ENCODE data around the gene NME7.

Gene NME7

GRCh38 chr1:169146576-169147214, 220.9 kb downstream of the NME7 start:
- TF ChIP-seq JUND (IDR thresholded peaks at IDR 0.05; ENCODE audit: low read depth) = no peak
- DNase-seq (ENCODE audit: low read depth in 1 of 2, low spot score in 1 of 2) = no peak
- in situ Hi-C loops (cut with HindIII; ENCODE audit: low pct_unique_long_range_greater_than_20kb, low sequenced_read_pairs) = no loop called here

GRCh38 chr1:169144941-169145626, 222.5 kb downstream of the NME7 start:
- DNase-seq (ENCODE audit: low read depth in 1 of 2, low spot score in 1 of 2) = no peak
- in situ Hi-C loops (cut with HindIII; ENCODE audit: low pct_unique_long_range_greater_than_20kb, low sequenced_read_pairs) = no loop called here
- TF ChIP-seq JUND (IDR thresholded peaks at IDR 0.05; ENCODE audit: low read depth) = no peak

DNA sequence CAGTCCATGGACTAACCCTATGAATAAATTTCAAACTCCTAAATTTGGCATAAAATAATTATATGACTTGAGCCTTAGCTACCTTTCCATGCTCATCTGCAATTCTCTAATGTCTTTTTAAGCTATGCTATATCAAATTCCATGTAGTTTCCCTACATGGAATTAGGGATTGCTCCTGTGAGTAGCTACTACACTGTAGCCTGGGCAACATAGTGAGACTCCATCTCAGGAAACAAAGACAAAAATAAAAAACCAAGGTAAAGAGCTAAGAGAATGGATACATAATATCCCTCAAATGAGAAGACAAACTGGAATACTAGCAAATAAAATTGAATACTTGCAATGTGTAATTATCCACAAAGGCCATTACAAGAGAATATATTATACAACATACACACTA, 223.6 kb downstream of the NME7 start:
- DNase-seq (ENCODE audit: low read depth in 1 of 2, low spot score in 1 of 2) = no peak
- no peak for TF ChIP-seq JUND (IDR thresholded peaks at IDR 0.05; ENCODE audit: low read depth)
- in situ Hi-C loops (cut with HindIII; ENCODE audit: low pct_unique_long_range_greater_than_20kb, low sequenced_read_pairs) = no loop called here

- no peak for DNase-seq (ENCODE audit: low read depth in 1 of 2, low spot score in 1 of 2)
- no peak for TF ChIP-seq JUND (IDR thresholded peaks at IDR 0.05; ENCODE audit: low read depth)
- in situ Hi-C loops (cut with HindIII; ENCODE audit: low pct_unique_long_range_greater_than_20kb, low sequenced_read_pairs) = no loop called here
Observed at GRCh38 chr1:169143346-169143745, 224.3 kb downstream of the NME7 start.

DNA sequence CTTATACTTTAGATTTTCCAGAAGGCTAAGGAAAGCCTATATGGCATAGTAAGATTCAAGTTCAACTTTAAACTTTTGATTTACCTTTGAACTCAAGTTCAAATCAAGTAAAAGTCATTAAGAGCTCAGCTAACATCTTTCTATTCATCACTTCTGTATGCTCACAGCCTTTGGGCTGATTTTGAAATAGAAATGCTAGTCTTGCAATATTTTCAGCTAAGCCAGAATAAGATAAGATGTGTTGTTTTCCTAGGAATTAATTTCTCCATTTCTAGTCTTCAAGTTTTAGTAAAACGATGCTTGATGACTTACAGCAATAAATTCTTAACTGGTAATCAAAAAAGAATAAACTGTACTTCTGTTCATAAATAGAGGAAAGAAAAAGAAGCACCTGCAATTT, 225.5 kb downstream of the NME7 start:
- in situ Hi-C loops (cut with HindIII; ENCODE audit: low pct_unique_long_range_greater_than_20kb, low sequenced_read_pairs) = no loop called here
- TF ChIP-seq JUND (IDR thresholded peaks at IDR 0.05; ENCODE audit: low read depth) = no peak
- DNase-seq (ENCODE audit: low read depth in 1 of 2, low spot score in 1 of 2) = no peak

GRCh38 chr1:169141356-169141755, 226.2 kb downstream of the NME7 start:
- in situ Hi-C loops (cut with HindIII; ENCODE audit: low pct_unique_long_range_greater_than_20kb, low sequenced_read_pairs) = no loop called here

DNA sequence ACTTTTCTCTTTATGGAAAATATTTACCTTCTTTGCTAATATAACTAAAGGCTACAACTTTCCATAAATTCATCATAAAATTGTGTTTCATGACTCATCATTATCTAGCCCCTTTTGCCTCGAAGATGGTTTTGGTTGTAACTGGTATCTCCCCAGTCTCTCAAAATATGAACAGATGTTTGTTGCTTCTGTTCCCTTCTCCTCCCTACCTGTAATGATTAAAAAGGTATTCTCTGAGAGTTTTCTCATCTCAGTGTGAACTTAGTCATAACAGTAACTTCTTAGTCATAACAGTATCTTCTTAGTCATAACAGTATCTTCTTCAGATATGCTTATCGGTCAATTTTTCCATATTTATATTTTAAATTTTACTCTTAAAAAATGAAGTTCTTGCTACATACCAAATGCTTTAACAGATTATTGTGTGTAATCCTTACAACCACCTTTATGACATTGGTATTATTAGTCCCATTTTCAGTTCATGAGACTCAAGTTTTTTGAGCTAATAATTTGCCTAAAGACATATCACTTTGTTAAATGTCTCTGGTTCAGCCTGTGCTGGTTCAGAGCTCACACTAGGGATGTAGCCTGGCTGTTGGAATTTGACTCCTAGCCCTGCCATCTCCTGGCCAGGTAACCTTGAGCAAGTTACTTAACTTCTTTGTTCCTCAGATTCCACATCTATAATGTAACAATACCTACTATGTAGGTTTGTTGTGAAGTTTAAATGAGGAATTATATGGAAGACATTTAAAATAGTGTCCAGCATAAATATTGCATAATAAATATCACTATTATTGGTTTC, 228.5 kb downstream of the NME7 start:
- DNase-seq (ENCODE audit: low read depth in 1 of 2, low spot score in 1 of 2) = no peak
- in situ Hi-C loops (cut with HindIII; ENCODE audit: low pct_unique_long_range_greater_than_20kb, low sequenced_read_pairs) = no loop called here

More at GRCh38 chr1:169141356-169141755, 226.2 kb downstream of the NME7 start:
- no peak for TF ChIP-seq JUND (IDR thresholded peaks at IDR 0.05; ENCODE audit: low read depth)
- no peak for DNase-seq (ENCODE audit: low read depth in 1 of 2, low spot score in 1 of 2)

DNA sequence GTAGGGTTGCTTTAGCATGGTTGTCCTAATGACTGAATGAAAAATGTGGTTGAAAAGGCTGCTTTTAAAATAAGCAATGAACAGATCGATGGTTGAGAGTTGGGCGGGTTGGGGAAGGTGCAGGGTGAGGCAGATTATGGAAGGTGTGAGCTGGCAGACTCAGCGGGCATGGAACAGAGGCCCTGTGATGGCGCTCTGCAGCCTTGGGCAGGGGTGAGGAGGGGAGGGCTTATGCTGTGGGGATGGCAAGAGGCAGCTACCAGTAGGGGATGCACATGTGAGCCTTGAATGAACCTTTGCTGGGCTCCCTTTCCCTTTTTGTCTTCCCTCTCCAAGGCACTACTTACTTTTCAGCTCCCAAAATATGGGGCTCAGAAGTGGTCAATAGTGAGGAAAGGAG, 230.2 kb downstream of the NME7 start:
- in situ Hi-C loops (cut with HindIII; ENCODE audit: low pct_unique_long_range_greater_than_20kb, low sequenced_read_pairs) = no loop called here
- no peak for DNase-seq (ENCODE audit: low read depth in 1 of 2, low spot score in 1 of 2)
- no peak for TF ChIP-seq JUND (IDR thresholded peaks at IDR 0.05; ENCODE audit: low read depth)

More for the DNA sequence above, 228.5 kb downstream of the NME7 start:
- no peak for TF ChIP-seq JUND (IDR thresholded peaks at IDR 0.05; ENCODE audit: low read depth)

DNA sequence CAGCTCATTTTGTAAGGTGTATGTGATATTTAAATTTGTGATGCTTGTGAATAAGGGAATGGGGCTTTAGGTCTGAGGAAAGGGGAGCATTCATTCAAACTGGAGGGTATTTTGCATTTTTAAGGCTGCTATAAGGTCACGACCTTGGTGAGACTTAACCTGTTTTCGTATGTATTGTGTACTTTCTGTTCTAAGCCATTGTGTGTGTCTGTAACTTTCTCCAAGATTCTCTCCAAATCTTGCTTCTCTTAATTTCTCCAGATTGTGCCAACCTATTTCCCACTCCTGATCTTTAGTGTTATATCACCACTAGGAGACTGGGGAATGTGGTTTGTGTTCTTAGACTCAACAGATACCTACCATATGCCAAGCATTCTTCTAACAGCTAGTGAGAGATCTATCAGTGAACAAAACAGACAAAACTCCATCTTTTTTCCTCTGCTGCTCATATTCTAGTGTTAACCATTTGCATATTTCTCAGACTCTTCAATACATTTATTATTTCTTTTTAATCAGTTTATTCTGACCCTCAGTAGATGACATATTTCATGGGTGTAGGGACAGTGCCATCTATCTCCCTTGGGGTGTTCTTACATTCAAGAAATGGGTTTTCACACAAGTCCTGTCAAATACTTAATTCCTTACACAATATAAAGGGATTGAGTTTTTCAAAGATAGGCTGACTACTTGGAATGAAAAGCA, 233.6 kb downstream of the NME7 start:
- TF ChIP-seq JUND (IDR thresholded peaks at IDR 0.05; ENCODE audit: low read depth) = no peak
- peak in 1 of 2 experiments; percentile 37 for DNase-seq (ENCODE audit: low read depth in 1 of 2, low spot score in 1 of 2)
- in situ Hi-C loops (cut with HindIII; ENCODE audit: low pct_unique_long_range_greater_than_20kb, low sequenced_read_pairs) = no loop called here

GRCh38 chr1:169133228-169133576, 234.4 kb downstream of the NME7 start:
- in situ Hi-C loops (cut with HindIII; ENCODE audit: low pct_unique_long_range_greater_than_20kb, low sequenced_read_pairs) = no loop called here
- TF ChIP-seq JUND (IDR thresholded peaks at IDR 0.05; ENCODE audit: low read depth) = no peak
- no peak for DNase-seq (ENCODE audit: low read depth in 1 of 2, low spot score in 1 of 2)

- DNase-seq (ENCODE audit: low read depth in 1 of 2, low spot score in 1 of 2) = no peak
- in situ Hi-C loops (cut with HindIII; ENCODE audit: low pct_unique_long_range_greater_than_20kb, low sequenced_read_pairs) = no loop called here
- no peak for TF ChIP-seq JUND (IDR thresholded peaks at IDR 0.05; ENCODE audit: low read depth)
Observed at GRCh38 chr1:169132512-169133227, 234.9 kb downstream of the NME7 start.

DNA sequence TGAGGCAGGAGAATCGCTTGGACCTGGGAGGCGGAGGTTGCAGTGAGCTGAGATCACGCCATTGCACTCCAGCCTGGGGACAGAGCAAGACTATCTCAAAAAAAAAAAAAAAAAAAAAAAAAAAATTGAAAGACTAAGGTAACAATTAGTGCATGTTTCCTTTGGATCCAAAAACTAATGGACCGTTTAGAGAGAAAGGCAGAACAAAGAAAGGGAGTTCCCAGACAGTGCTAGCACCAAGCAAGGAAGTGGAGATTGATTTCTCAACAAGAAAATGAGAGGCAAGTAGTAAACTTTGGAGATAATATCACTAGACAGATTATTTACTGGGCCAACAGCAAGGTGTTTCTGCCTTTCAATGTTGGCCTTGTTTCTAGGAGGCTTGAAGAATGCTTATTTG, 236.9 kb downstream of the NME7 start:
- DNase-seq (ENCODE audit: low read depth in 1 of 2, low spot score in 1 of 2) = no peak
- no peak for TF ChIP-seq JUND (IDR thresholded peaks at IDR 0.05; ENCODE audit: low read depth)
- in situ Hi-C loops (cut with HindIII; ENCODE audit: low pct_unique_long_range_greater_than_20kb, low sequenced_read_pairs) = no loop called here

Measured in T47D (cell line).